Spleen (tissue), 11 donors: ENCODE measurements around the gene TRPM2. TPM values are rescaled to one million over a fixed set of nuclear protein-coding genes. Genes with fewer than 3 reads are reported as not detected.

Experiments
- DNase-seq: peaks from one replicate; pipeline ENCODE4 v3.0.0-alpha.2; 2020
- H3K27ac ChIP-seq, 8 donors: fragments of 200-600 bp; sonication (generic) in 7 of 8; 1 replicate in 4 of 8; 2 replicates in 4 of 8; pipeline versions ENCODE4 v1.5.0 to v1.8.0; 2016 to 2021; ENCODE audit warnings: inconsistent platforms in 4 of 8, mild to moderate bottlenecking in 4 of 8, moderate library complexity in 1 of 8
- H3K27me3 ChIP-seq, 7 donors: fragments of 200-600 bp; sonication (generic) in 6 of 7; replicated peaks in 1 of 7; 1 replicate in 4 of 7; 2 replicates in 3 of 7; pipeline versions ENCODE4 v1.5.0 to v1.8.0; 2016 to 2021; ENCODE audit warnings: inconsistent platforms in 3 of 7, mild to moderate bottlenecking in 1 of 7
- H3K36me3 ChIP-seq, 6 donors: fragments of 200-600 bp; sonication (generic) in 5 of 6; 1 replicate in 4 of 6; 2 replicates in 2 of 6; pipeline versions ENCODE4 v1.5.0 to v1.8.0; 2016 to 2021; ENCODE audit warnings: inconsistent platforms in 2 of 6
- H3K4me1 ChIP-seq, 6 donors: fragments of 200-600 bp; sonication (generic) in 5 of 6; 1 replicate in 3 of 6; 2 replicates in 3 of 6; pipeline versions ENCODE4 v1.5.0 to v1.8.0; 2016 to 2021; ENCODE audit warnings: inconsistent platforms in 3 of 6
- H3K4me3 ChIP-seq, 8 donors: fragments of 200-600 bp; sonication (generic) in 7 of 8; 1 replicate in 4 of 8; 2 replicates in 4 of 8; pipeline versions ENCODE4 v1.5.0 to v1.8.0; 2016 to 2021; ENCODE audit warnings: inconsistent platforms in 4 of 8, mild to moderate bottlenecking in 4 of 8, moderate library complexity in 2 of 8
- H3K9me3 ChIP-seq, 8 donors: fragments of 200-600 bp; sonication (generic) in 7 of 8; 1 replicate in 4 of 8; 2 replicates in 4 of 8; pipeline versions ENCODE4 v1.5.0 to v1.8.0; 2016 to 2021; ENCODE audit warnings: inconsistent platforms in 4 of 8
- POLR2A ChIP-seq, 3 donors: fragments of 450-650 bp; IDR thresholded peaks; one replicate each; pipeline ENCODE4 v1.5.1; 2017; ENCODE audit warnings: antibody characterized with exemption in 3 of 3, mild to moderate bottlenecking in 1 of 3
- POLR2AphosphoS5 ChIP-seq, 3 donors: sonication (generic); formaldehyde crosslinking; IDR thresholded peaks; one replicate each; pipeline ENCODE4 v1.5.1; 2017; ENCODE audit warnings: antibody characterized with exemption in 3 of 3
- WGBS, 5 donors: extraction: QIAGEN DNeasy Blood & Tissue Kit in 3 of 5; methylation state at CpG; one replicate each; pipeline versions ENCODE4 v1.1.5 to v1.1.7; 2013 to 2018; 5-methylcytosine and 5-hydroxymethylcytosine counted together
- intact Hi-C: fragments of 100-400 bp; cut with DNase I; formaldehyde crosslinking; loops from one replicate; pipeline ENCODE4 v1.15.0; 2023; ENCODE audit warnings: low total_unique reads
- polyA plus RNA-seq, 3 donors: library from polyadenylated mRNA; stranded (reverse); fragments of 200-250 nt; gene quantifications; one replicate each; pipeline ENCODE4 v1.2.1, GENCODE V29; 2013
- total RNA-seq, 7 donors: library from RNA; depleted of rRNA in 3 of 7; stranded (reverse); fragments of >200 nt in 3 of 7; fragmentation: NEBNext Ultra II Directional in 4 of 7; extraction: Animal tissue kit (Norgen Biotek cat#: 25700) in 4 of 7; gene quantifications; one replicate each; pipeline versions ENCODE4 v1.1.0 to v1.2.1, GENCODE V29; 2016 to 2021
- TF ChIP-seq, protein P1 (sequence below), 11 experiments: fragments of 200-600 bp in 7 of 11; fragments of 450-650 bp in 4 of 11; sonication (generic) in 4 of 11; IDR thresholded peaks in 8 of 11; conservative IDR thresholded peaks in 3 of 11; 1 replicate in 7 of 11; 2 replicates in 4 of 11; pipeline versions ENCODE4 v1.4.0 to v1.8.0; 2016 to 2021; ENCODE audit warnings: antibody characterized with exemption in 11 of 11, inconsistent platforms in 4 of 11, mild to moderate bottlenecking in 1 of 11
- donor health status: healthy with polysubstance abuse.
- donor health status: DM: no; HTN: no; CAD: no; lungs with moderate emphysema.
- donor health status: DM: no; HTN: no; CAD: no.
- donor health status: Bipolar disorder and iron deficiency.
- donor health status: healthy.
- donor health status: DM: no; HTN: no; CAD: no.
- donor health status: DM: yes; HTN: yes; CAD: no.

TRPM2 gene
- total and polyA plus RNA-seq, 10 donors, result 10.4 to 44.1 (median 23.3) TPM

DNA sequence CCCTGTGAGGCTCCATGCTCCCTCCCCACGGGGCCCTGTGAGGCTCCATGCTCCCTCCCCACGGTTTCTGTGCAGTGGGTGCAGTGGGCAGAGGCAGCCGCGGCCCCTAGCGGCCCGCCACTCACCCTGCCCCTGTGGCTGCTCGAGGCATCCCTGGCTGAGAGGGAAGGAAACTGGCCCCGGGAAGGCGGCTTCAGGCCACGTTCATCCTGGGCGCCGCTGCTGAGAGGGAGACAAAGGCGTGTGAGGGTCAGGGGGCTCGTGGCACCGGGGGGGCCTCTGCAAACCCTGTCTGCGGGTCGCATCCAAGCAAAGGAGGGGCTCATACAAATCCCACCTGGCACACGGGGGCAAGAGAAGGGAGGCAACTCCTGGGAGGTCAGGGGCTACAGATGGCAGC is 22.7 kb upstream of the TRPM2 start:
- Histone ChIP-seq H3K27me3 (no peaks in the 10 kb centered on the region), H3K36me3 (peaks cover 0 to 83% (median 38%) of the 10 kb centered on the region in 6 donors), H3K27ac (no peak overlapping the region), H3K4me1 (peaks cover 0 to 11% (median 0%) of the 10 kb centered on the region in 6 donors), H3K4me3 (no peak overlapping the region), H3K9me3 (no peaks in the 10 kb centered on the region)
- no peak for TF ChIP-seq POLR2AphosphoS5 (IDR thresholded peaks at IDR 0.05)
- TF ChIP-seq, protein P1, sequence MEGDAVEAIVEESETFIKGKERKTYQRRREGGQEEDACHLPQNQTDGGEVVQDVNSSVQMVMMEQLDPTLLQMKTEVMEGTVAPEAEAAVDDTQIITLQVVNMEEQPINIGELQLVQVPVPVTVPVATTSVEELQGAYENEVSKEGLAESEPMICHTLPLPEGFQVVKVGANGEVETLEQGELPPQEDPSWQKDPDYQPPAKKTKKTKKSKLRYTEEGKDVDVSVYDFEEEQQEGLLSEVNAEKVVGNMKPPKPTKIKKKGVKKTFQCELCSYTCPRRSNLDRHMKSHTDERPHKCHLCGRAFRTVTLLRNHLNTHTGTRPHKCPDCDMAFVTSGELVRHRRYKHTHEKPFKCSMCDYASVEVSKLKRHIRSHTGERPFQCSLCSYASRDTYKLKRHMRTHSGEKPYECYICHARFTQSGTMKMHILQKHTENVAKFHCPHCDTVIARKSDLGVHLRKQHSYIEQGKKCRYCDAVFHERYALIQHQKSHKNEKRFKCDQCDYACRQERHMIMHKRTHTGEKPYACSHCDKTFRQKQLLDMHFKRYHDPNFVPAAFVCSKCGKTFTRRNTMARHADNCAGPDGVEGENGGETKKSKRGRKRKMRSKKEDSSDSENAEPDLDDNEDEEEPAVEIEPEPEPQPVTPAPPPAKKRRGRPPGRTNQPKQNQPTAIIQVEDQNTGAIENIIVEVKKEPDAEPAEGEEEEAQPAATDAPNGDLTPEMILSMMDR (IDR thresholded peaks at IDR 0.05 in 8 of 11, conservative IDR thresholded peaks at IDR 0.05 in 3 of 11), result no peak
- no peak for TF ChIP-seq POLR2A (IDR thresholded peaks at IDR 0.05)
- whole genome bisulfite sequencing, 5 donors, result 73 to 84% (median 77%) methylated on average over 16 to 18 of the region's 18 CpGs
- no peak for DNase-seq
- intact Hi-C loops, result loop anchor here (10.0 kb wide), 1 partner anchor 104 kb away; no protein-coding TSS in a partner anchor

DNA sequence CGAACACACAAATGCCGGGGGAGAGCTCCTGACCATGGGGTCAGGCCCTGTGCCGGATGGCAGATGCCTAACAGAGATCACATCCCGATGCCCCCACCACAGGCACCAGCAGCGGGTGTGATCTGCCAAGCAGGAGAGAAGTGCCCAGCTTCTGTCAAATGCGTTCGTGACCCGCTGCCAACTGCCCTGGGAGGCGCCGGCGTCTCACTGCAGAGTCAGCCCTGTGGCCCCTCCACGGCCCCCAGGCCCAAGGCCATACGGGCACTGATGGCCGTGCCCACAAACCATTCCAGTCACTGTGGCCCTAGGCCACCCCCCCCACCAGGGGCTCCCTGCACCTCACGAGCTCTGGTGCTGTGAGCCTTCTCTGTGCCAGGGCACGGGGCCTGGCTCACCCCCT is 22.2 kb upstream of the TRPM2 start:
- peaks cover 0 to 11% (median 0%) of the 10 kb centered on the region in 6 donors for H3K4me1 ChIP-seq
- H3K27me3 ChIP-seq, result no peaks in the 10 kb centered on the region
- no peak overlapping the region for H3K4me3 ChIP-seq
- no peak for DNase-seq
- H3K9me3 ChIP-seq, result no peaks in the 10 kb centered on the region
- TF ChIP-seq POLR2A (IDR thresholded peaks at IDR 0.05), result no peak
- peak in 1 of 3 donors; percentile 27 for TF ChIP-seq POLR2AphosphoS5 (IDR thresholded peaks at IDR 0.05)
- no peak overlapping the region for H3K27ac ChIP-seq
- intact Hi-C loops, result loop anchor here (10.0 kb wide), 1 partner anchor 104 kb away; no protein-coding TSS in a partner anchor
- peaks cover 0 to 83% (median 35%) of the 10 kb centered on the region in 6 donors for H3K36me3 ChIP-seq
- 83 to 93% (median 92%) methylated on average over 3 to 16 of the region's 16 CpGs for WGBS, 5 donors

DNA sequence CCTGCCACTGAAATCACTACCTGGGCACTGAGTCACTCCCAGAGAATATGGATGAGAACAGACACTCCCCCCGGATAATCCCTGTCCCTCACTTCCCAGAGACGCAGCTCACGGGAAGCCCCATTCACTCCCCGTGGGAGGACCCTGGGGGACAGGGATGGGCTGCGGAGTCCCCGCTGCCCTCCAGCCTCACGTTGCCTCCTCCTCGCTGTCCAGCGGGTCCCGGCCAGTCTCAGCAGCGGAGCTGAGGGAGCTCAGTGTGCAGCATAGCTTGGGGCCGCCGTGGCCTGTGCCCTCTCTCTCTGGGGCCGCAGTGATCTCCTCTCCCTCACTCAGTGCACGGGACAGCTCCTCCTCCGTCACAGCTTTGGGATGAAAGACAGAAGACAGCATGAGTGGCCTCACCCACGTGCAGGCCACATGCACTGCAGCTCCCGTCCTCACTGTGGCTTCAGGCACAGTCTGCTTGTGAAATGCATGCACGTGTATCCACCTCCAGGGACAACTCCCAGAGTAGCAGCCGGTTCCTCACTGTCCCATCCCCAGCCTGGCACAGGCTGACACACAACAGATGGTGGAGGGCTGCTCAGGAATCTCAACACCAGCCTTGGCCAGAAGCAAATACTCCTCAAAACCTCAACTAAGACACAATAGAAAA is 21.6 kb upstream of the TRPM2 start:
- Histone ChIP-seq H3K4me3 (no peak overlapping the region), H3K4me1 (peaks cover 0 to 11% (median 0%) of the 10 kb centered on the region in 6 donors), H3K27ac (no peak overlapping the region), H3K36me3 (peaks cover 0 to 83% (median 32%) of the 10 kb centered on the region in 6 donors), H3K27me3 (no peaks in the 10 kb centered on the region), H3K9me3 (no peaks in the 10 kb centered on the region)
- intact Hi-C loops, result loop anchor here (10.0 kb wide), 1 partner anchor 103 kb away; no protein-coding TSS in a partner anchor
- DNase-seq, result no peak
- peak; percentile 35 to 68 (median 38) for TF ChIP-seq POLR2AphosphoS5 (IDR thresholded peaks at IDR 0.05)
- TF ChIP-seq, protein P1 (IDR thresholded peaks at IDR 0.05 in 8 of 11, conservative IDR thresholded peaks at IDR 0.05 in 3 of 11), result no peak
- TF ChIP-seq POLR2A (IDR thresholded peaks at IDR 0.05), result no peak
- WGBS, 5 donors, result 63 to 89% (median 83%) methylated on average over 8 to 20 of the region's 20 CpGs

DNA sequence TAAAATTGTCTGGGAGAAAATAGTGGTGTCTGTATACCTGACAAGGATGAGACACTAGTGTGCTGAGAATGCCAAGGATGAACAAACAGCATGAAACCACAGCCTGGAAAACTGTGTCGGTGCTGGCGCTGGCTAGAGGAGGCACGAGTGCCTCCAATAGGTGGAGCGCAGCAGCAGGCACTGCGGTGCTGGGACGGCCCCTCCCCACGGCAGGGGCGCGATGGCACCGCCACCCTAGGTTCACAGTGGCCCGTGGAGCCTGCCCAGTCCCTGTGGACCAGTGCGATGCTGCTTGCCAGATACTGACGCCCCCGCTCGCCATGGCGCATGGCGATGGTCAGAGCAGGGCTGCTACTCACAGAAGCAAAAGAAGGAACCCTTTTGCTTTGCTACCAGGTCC is 21.0 kb upstream of the TRPM2 start:
- Histone ChIP-seq H3K4me1 (peaks cover 0 to 10% (median under 1%) of the 10 kb centered on the region in 6 donors), H3K36me3 (peaks cover 0 to 83% (median 28%) of the 10 kb centered on the region in 6 donors), H3K27me3 (no peaks in the 10 kb centered on the region), H3K27ac (no peak overlapping the region), H3K4me3 (no peak overlapping the region), H3K9me3 (no peaks in the 10 kb centered on the region)
- TF ChIP-seq POLR2A (IDR thresholded peaks at IDR 0.05) (no peak), POLR2AphosphoS5 (IDR thresholded peaks at IDR 0.05) (peak in 1 of 3 donors; percentile 68)
- TF ChIP-seq, protein P1 (IDR thresholded peaks at IDR 0.05 in 8 of 11, conservative IDR thresholded peaks at IDR 0.05 in 3 of 11), result no peak
- WGBS, 5 donors, result 88 to 94% (median 92%) methylated on average over 17 of the region's 17 CpGs
- DNase-seq, result no peak
- intact Hi-C loops, result loop anchor here (10.0 kb wide), 1 partner anchor 102 kb away; no protein-coding TSS in a partner anchor
